Upper lobe of left lung (tissue), 4 donors: Measurements from ENCODE around the gene METTL3.

Source experiments
- CTCF ChIP-seq, 6 experiments: fragments of 450-650 bp in 4 of 6; fragments of 200-600 bp in 2 of 6; sonication (generic) in 2 of 6; IDR thresholded peaks; one replicate each; pipeline ENCODE4 v1.5.1; 2016 to 2019; ENCODE audit warnings: antibody characterized with exemption in 6 of 6
- EP300 ChIP-seq, 4 donors: sonication (generic); formaldehyde crosslinking; IDR thresholded peaks; one replicate each; pipeline ENCODE4 v1.5.1; 2017; ENCODE audit warnings: antibody characterized with exemption in 4 of 4, control low read depth in 2 of 4
- POLR2A ChIP-seq, 4 donors: fragments of 450-650 bp; IDR thresholded peaks; one replicate each; pipeline ENCODE4 v1.5.1; 2016 to 2017; ENCODE audit warnings: antibody characterized with exemption in 4 of 4, mild to moderate bottlenecking in 2 of 4
- POLR2AphosphoS5 ChIP-seq, 2 donors: sonication (generic); formaldehyde crosslinking; IDR thresholded peaks; one replicate each; pipeline ENCODE4 v1.5.1; 2017; ENCODE audit warnings: antibody characterized with exemption in 2 of 2

- TF ChIP-seq POLR2AphosphoS5 (IDR thresholded peaks at IDR 0.05) (no peak), POLR2A (IDR thresholded peaks at IDR 0.05) (no peak), CTCF (IDR thresholded peaks at IDR 0.05) (no peak), EP300 (IDR thresholded peaks at IDR 0.05) (peak in 1 of 4 donors; percentile 37)
Measured at GRCh38 chr14:21521501-21521900, 10.4 kb upstream of the METTL3 start.
